H9 (cell line): ENCODE data around the gene METRN. TPM values are rescaled to one million over a fixed set of nuclear protein-coding genes. Genes with fewer than 3 reads are reported as not detected.

ENCODE experiments used
- DNase-seq: peaks from one replicate; pipeline ENCODE4 v3.0.0-alpha.2; 2017
- H2AFZ ChIP-seq: one replicate; pipeline ENCODE4 v1.6.1; 2013; ENCODE audit warnings: mild to moderate bottlenecking, low read length, control low read depth, moderate library complexity
- H2AK5ac ChIP-seq: 2 replicates; pipeline ENCODE4 v1.6.1; 2013; ENCODE audit warnings: low read length, control low read depth, mixed read lengths; ENCODE audit not compliant: insufficient read length
- H2BK120ac ChIP-seq: one replicate; pipeline ENCODE4 v1.6.1; 2013; ENCODE audit warnings: low read depth, mild to moderate bottlenecking, low read length, control low read depth, inconsistent platforms; ENCODE audit not compliant: poor library complexity, severe bottlenecking
- H2BK12ac ChIP-seq: 2 replicates; pipeline ENCODE4 v1.6.1; 2013; ENCODE audit warnings: low read length, control low read depth, mixed read lengths, low read depth; ENCODE audit not compliant: insufficient read length
- H2BK15ac ChIP-seq: 2 replicates; pipeline ENCODE4 v1.6.1; 2013; ENCODE audit warnings: low read depth, low read length, control low read depth
- H2BK20ac ChIP-seq: one replicate; pipeline ENCODE4 v1.6.1; 2013; ENCODE audit warnings: low read depth, mild to moderate bottlenecking, low read length, control low read depth, inconsistent platforms; ENCODE audit not compliant: poor library complexity, severe bottlenecking
- H2BK5ac ChIP-seq: 2 replicates; pipeline ENCODE4 v1.6.1; 2013; ENCODE audit warnings: low read length, control low read depth, mixed read lengths; ENCODE audit not compliant: insufficient read length
- H3K14ac ChIP-seq: 2 replicates; pipeline ENCODE4 v1.6.1; 2013; ENCODE audit warnings: low read length, control low read depth; ENCODE audit not compliant: insufficient read depth
- H3K18ac ChIP-seq: 2 replicates; pipeline ENCODE4 v1.6.1; 2013; ENCODE audit warnings: low read depth, mild to moderate bottlenecking, mixed read lengths, low read length, control low read depth; ENCODE audit not compliant: insufficient read length
- H3K23ac ChIP-seq: 2 replicates; pipeline ENCODE4 v1.6.1; 2013; ENCODE audit warnings: low read length, control low read depth, mixed read lengths, low read depth; ENCODE audit not compliant: insufficient read length
- H3K23me2 ChIP-seq: 2 replicates; pipeline ENCODE4 v1.6.1; 2013; ENCODE audit warnings: low read depth, mild to moderate bottlenecking, mixed read lengths, low read length, control low read depth; ENCODE audit not compliant: insufficient read length, poor library complexity, severe bottlenecking
- H3K27ac ChIP-seq: 2 replicates; pipeline ENCODE4 v1.5.1; 2013; ENCODE audit warnings: low read length, control low read depth, mixed read lengths, low read depth; ENCODE audit not compliant: insufficient read length
- H3K27me3 ChIP-seq: 2 replicates; pipeline ENCODE4 v1.6.1; 2013; ENCODE audit warnings: low read length, control low read depth, inconsistent platforms; ENCODE audit not compliant: insufficient read depth
- H3K4ac ChIP-seq: 2 replicates; pipeline ENCODE4 v1.6.1; 2013; ENCODE audit warnings: low read depth, mild to moderate bottlenecking, control low read depth, inconsistent platforms, low read length, moderate library complexity
- H3K4me1 ChIP-seq: 2 replicates; pipeline ENCODE4 v1.6.1; 2013; ENCODE audit warnings: low read length, control low read depth, inconsistent platforms; ENCODE audit not compliant: insufficient read depth
- H3K4me2 ChIP-seq: 2 replicates; pipeline ENCODE4 v1.6.1; 2013; ENCODE audit warnings: low read length, control low read depth, mixed read lengths; ENCODE audit not compliant: insufficient read length, insufficient read depth
- H3K56ac ChIP-seq: 2 replicates; pipeline ENCODE4 v1.6.1; 2013; ENCODE audit warnings: low read depth, mild to moderate bottlenecking, mixed read lengths, low read length, control low read depth; ENCODE audit not compliant: insufficient read length
- H3K79me1 ChIP-seq: 2 replicates; pipeline ENCODE4 v1.6.1; 2013; ENCODE audit warnings: low read depth, mild to moderate bottlenecking, moderate library complexity, low read length, control low read depth, inconsistent platforms; ENCODE audit not compliant: insufficient read depth, poor library complexity, severe bottlenecking
- H3K79me2 ChIP-seq: 2 replicates; pipeline ENCODE4 v1.6.1; 2013; ENCODE audit warnings: low read length, control low read depth, inconsistent platforms; ENCODE audit not compliant: insufficient read depth
- H3K9ac ChIP-seq: 2 replicates; pipeline ENCODE4 v1.6.1; 2013; ENCODE audit warnings: low read length, control low read depth, mixed read lengths; ENCODE audit not compliant: insufficient read length; ENCODE audit errors: extremely low read depth
- H3K9me3 ChIP-seq: one replicate; pipeline ENCODE4 v1.6.1; 2013; ENCODE audit warnings: low read depth, low read length, inconsistent platforms; ENCODE audit not compliant: control insufficient read depth
- H3T11ph ChIP-seq: one replicate; pipeline ENCODE4 v1.6.1; 2013; ENCODE audit warnings: mild to moderate bottlenecking, low read length, control low read depth, inconsistent platforms
- H4K20me1 ChIP-seq: one replicate; pipeline ENCODE4 v1.6.1; 2013; ENCODE audit not compliant: control insufficient read depth, insufficient read length, insufficient read depth
- H4K5ac ChIP-seq: 2 replicates; pipeline ENCODE4 v1.6.1; 2013; ENCODE audit warnings: low read depth, mild to moderate bottlenecking, mixed read lengths, low read length, control low read depth; ENCODE audit not compliant: insufficient read length
- H4K8ac ChIP-seq: replicated peaks from 2 replicates; pipeline ENCODE4 v1.6.1; 2013; ENCODE audit warnings: low read length, control low read depth, mixed read lengths, low read depth; ENCODE audit not compliant: insufficient read length
- H4K91ac ChIP-seq: 2 replicates; pipeline ENCODE4 v1.6.1; 2013; ENCODE audit warnings: low read depth, mild to moderate bottlenecking, moderate library complexity, mixed read lengths, low read length, control low read depth; ENCODE audit not compliant: insufficient read length
- H3K27ac Mint-ChIP-seq, 3 experiments: 2 replicates in 2 of 3; 3 replicates in 1 of 3; pipeline ENCODE4 v1.8.0; 2020 to 2021; ENCODE audit warnings: mixed read lengths in 3 of 3, mild to moderate bottlenecking in 1 of 3, moderate library complexity in 1 of 3
- H3K27me3 Mint-ChIP-seq: 2 replicates; pipeline ENCODE4 v1.8.0; 2021; ENCODE audit warnings: low read depth, mild to moderate bottlenecking, moderate library complexity, mixed read lengths
- H3K36me3 Mint-ChIP-seq, 3 experiments: 2 replicates in 2 of 3; 3 replicates in 1 of 3; pipeline ENCODE4 v1.8.0; 2020 to 2021; ENCODE audit warnings: low read depth in 3 of 3, mixed read lengths in 3 of 3; ENCODE audit not compliant: insufficient read depth in 1 of 3
- H3K4me1 Mint-ChIP-seq, 2 experiments: 2 replicates each; pipeline ENCODE4 v1.8.0; 2020; ENCODE audit warnings: mixed read lengths in 2 of 2
- H3K4me3 Mint-ChIP-seq, 2 experiments: 2 replicates in 1 of 2; 3 replicates in 1 of 2; pipeline ENCODE4 v1.8.0; 2020 to 2021; ENCODE audit warnings: mild to moderate bottlenecking in 2 of 2, mixed read lengths in 2 of 2, moderate library complexity in 1 of 2
- H3K9me3 Mint-ChIP-seq, 2 experiments: 2 replicates in 1 of 2; 3 replicates in 1 of 2; pipeline ENCODE4 v1.8.0; 2020; ENCODE audit warnings: mild to moderate bottlenecking in 2 of 2, mixed read lengths in 2 of 2, moderate library complexity in 1 of 2
- CTCF ChIP-seq: fragments of 200-600 bp; sonication (generic); conservative IDR thresholded peaks from 3 replicates; pipeline ENCODE4 v1.8.0; 2021; ENCODE audit warnings: antibody characterized with exemption, mild to moderate bottlenecking
- WGBS: extraction: QIAGEN DNeasy Blood & Tissue Kit; methylation state at CpG from one replicate; pipeline ENCODE4 v1.1.7; 2013; ENCODE audit warnings: missing lambda C conversion rate, low lambda C conversion rate, mixed read lengths; ENCODE audit not compliant: insufficient read length; ENCODE audit errors: extremely low coverage; 5-methylcytosine and 5-hydroxymethylcytosine counted together
- total RNA-seq: library from RNA; stranded (reverse); gene quantifications from 2 replicates; pipeline ENCODE4 v1.2.1, GENCODE V29; 2021

Gene METRN
- total RNA-seq, 1 experiment from 2014 or later: 26.2 TPM

- Histone ChIP-seq H3K18ac (no peak within 1 kb of the TSS), H3K27ac (no peak within 1 kb of the TSS), H3K14ac (no peak within 1 kb of the TSS; the same call in 1 of the 2 replicates), H2AK5ac (no peak within 1 kb of the TSS), H3K27me3 (no peaks in the 10 kb centered on the region), H3K4me2 (no peak within 1 kb of the TSS), H4K20me1 (no peaks in the 10 kb centered on the region), H3K56ac (no peak within 1 kb of the TSS), H2BK20ac (no peak within 1 kb of the TSS), H3K23ac (no peak within 1 kb of the TSS), H3K79me1 (no peaks in the 10 kb centered on the region), H4K5ac (no peak within 1 kb of the TSS), H3K9me3 (no peaks in the 10 kb centered on the region), H3K4me1 (no peaks in the 10 kb centered on the region), H3K79me2 (no peaks in the 10 kb centered on the region), H2BK120ac (no peak within 1 kb of the TSS), H2BK15ac (no peak within 1 kb of the TSS), H3K23me2 (no peaks in the 10 kb centered on the region), H4K8ac (no peak within 1 kb of the TSS), H3K9ac (no peak within 1 kb of the TSS), H3T11ph (no peak within 1 kb of the TSS), H2AFZ (no peak within 1 kb of the TSS), H2BK5ac (no peak within 1 kb of the TSS), H4K91ac (no peak within 1 kb of the TSS), H2BK12ac (no peak within 1 kb of the TSS), H3K4ac (no peak within 1 kb of the TSS)
- WGBS: no CpG with 5 or more reads among the region's 37 CpGs
- Mint-ChIP-seq H3K9me3 (no peaks in the 10 kb centered on the region; a peak in 1 of 5 replicates), H3K27ac (peak within 1 kb of the TSS in 1 of 3 experiments; percentile 21; a peak in 1 of 7 replicates), H3K4me1 (peaks cover 5 to 10% of the 10 kb centered on the region in 2 experiments), H3K4me3 (no peak within 1 kb of the TSS; a peak in 1 of 5 replicates), H3K27me3 (peaks cover 24% of the 10 kb centered on the region), H3K36me3 (no peaks in the 10 kb centered on the region)
- TF ChIP-seq CTCF: no peak
- no peak for DNase-seq
Observed at GRCh38 chr16:760545-761343, 45.8 kb downstream of the METRN start, which contains the start of gene MSLN. Gene MSLN, plus strand, starts transcription at chr16:760734. Its CDS starts 1,947 bp downstream, at chr16:762681.
